Measurements from ENCODE around the gene MORC4.

- TF ChIP-seq CTCF (conservative IDR thresholded peaks at IDR 0.05; ENCODE audit: low read length) (no peak), EZH2phosphoT487 (IDR thresholded peaks at IDR 0.05; ENCODE audit: borderline replicate concordance, low read depth, low read length) (no peak)
These were observed 64.8 kb downstream of the MORC4 start for GRCh38 chrX:106935175-106935574.

All from OCI-LY7 (cell line).